K562 (cell line): ENCODE measurements around the gene ATP9B. TPM values are rescaled to one million over a fixed set of nuclear protein-coding genes. Genes with fewer than 3 reads are reported as not detected.

Source experiments
- DEAF1 ChIP-seq: fragments of 450-650 bp; formaldehyde crosslinking; IDR thresholded peaks from 2 replicates; pipeline ENCODE4 v1.4.0; 2020; ENCODE audit warnings: mild to moderate bottlenecking, moderate library complexity
- DIDO1 ChIP-seq: fragments of 450-650 bp; IDR thresholded peaks from 2 replicates; pipeline ENCODE4 v1.6.1; 2016; ENCODE audit warnings: low read depth, missing biosample characterization, missing genetic modification characterization
- MYNN ChIP-seq, 2 experiments: sonication (generic); formaldehyde crosslinking in 1 of 2; IDR thresholded peaks; 2 replicates each; pipeline versions ENCODE4 v1.5.0 to v1.6.1; 2016 to 2020; ENCODE audit warnings: antibody characterized with exemption in 1 of 2, missing genetic modification reagents in 1 of 2
- PHF21A ChIP-seq: fragments of 450-650 bp; IDR thresholded peaks from 2 replicates; pipeline ENCODE4 v1.6.1; 2017; ENCODE audit warnings: low read depth, borderline replicate concordance
- REST ChIP-seq, 2 experiments: fragments of 450-650 bp; formaldehyde crosslinking in 1 of 2; IDR thresholded peaks; 2 replicates each; pipeline versions ENCODE4 v1.4.0 to v1.6.1; 2014 to 2020; ENCODE audit warnings: mild to moderate bottlenecking in 2 of 2, borderline replicate concordance in 1 of 2, low read depth in 1 of 2
- SIN3A ChIP-seq, 2 experiments: fragments of 150-350 bp in 1 of 2; IDR thresholded peaks; 2 replicates each; pipeline ENCODE4 v1.6.1; 2011 to 2016; ENCODE audit warnings: borderline replicate concordance in 2 of 2, low read depth in 2 of 2, low read length in 2 of 2, mild to moderate bottlenecking in 2 of 2, moderate library complexity in 2 of 2; ENCODE audit not compliant: control insufficient read depth in 1 of 2
- TFAP4 ChIP-seq: sonication (generic); formaldehyde crosslinking; IDR thresholded peaks from 2 replicates; pipeline ENCODE4 v1.8.0; 2022; ENCODE audit warnings: missing genetic modification reagents, mild to moderate bottlenecking, moderate library complexity, borderline replicate concordance
- ZNF57 ChIP-seq: fragments of 450-650 bp; formaldehyde crosslinking; IDR thresholded peaks from 2 replicates; pipeline ENCODE4 v1.4.0; 2020; ENCODE audit warnings: mild to moderate bottlenecking, moderate library complexity
- polyA plus RNA-seq, 8 experiments: library from polyadenylated mRNA; depleted of rRNA in 4 of 8; stranded (reverse) in 5 of 8; unstranded in 3 of 8; fragments of >200 nt; fragmentation: Nextera tagmentation in 2 of 8; fragmentation: Illumina TruSeq in 1 of 8; extraction: Ambion mirVana in 2 of 8; extraction: Trizol in 1 of 8; gene quantifications; 2 replicates each; pipeline versions ENCODE4 v1.2.1 to v1.2.3, GENCODE V29; 2011 to 2014; ENCODE audit warnings: inconsistent platforms in 1 of 8, missing spikeins in 1 of 8
- total RNA-seq, 7 experiments: library from RNA; depleted of rRNA in 6 of 7; stranded (reverse); fragments of >200 nt in 6 of 7; fragmentation: Illumina TruSeq in 2 of 7; extraction: Trizol in 2 of 7; gene quantifications; 2 replicates each; pipeline versions ENCODE4 v1.2.1 to v1.2.3, GENCODE V29; 2011 to 2021; ENCODE audit warnings: low replicate concordance in 1 of 7

Gene ATP9B
- total and polyA plus RNA-seq, 9 of the 15 experiments (the other 6 are each of a cell fraction or from before 2014, with no cell fraction given): 0.66 to 13.2 (median 7.9) TPM

DNA sequence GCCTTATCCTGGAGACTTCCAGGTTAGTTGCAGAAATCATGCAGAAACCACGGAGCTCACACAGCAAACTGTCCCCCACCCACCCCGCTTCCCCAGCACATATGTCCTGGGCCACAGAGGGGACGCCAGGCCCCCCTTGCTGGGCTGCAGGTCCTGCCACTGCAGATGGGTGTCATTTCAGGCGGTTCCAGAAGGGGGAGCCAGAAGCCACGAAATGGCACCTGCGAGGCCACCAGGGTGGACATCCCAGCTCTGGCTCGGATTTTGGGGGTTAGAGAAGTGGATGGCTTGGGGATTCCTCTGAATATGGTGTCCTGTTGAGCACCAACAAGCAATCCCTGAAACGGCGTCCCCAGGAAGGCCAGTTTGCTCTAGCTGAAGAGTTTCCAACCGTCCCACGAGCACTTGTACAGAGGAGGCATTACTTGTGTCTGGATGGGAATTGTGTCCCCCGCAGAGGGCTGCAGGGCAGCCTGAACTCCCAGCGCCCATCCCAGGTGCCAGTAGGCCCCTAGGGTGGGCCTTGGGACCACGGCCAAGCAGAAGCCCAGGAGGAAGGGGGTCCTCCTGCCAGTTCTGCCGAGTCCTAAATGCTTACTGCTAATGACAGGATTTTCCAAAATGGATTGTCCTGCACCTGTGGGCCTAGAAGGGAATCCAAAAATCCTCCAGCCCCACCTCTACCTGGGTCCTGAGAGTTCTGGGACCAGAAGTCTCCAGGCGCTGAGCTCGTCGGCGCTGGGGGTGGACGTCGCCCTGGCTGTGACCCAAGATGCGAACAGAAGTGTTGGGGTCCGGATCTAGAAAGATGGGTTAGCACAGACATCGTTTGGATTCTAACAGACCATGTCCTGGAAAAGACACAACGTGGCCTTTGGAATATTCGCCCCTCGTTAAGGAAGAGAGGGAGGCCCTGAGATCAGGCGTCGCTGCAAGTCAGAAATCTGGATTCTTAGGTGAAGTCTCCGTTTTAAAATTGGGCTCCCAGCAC, 311.9 kb downstream of the ATP9B start (continued):
- TF ChIP-seq REST (IDR thresholded peaks at IDR 0.05; ENCODE audit: borderline replicate concordance) (peak; percentile 81), REST (CRISPR knock-in tag; IDR thresholded peaks at IDR 0.05; ENCODE audit: low read depth) (no peak), PHF21A (no peak), ZNF57 (CRISPR knock-in tag) (no peak), MYNN (IDR thresholded peaks at IDR 0.05) (peak; percentile 31; the same call in 1 of the 2 replicates), MYNN (CRISPR knock-in tag; IDR thresholded peaks at IDR 0.05) (no peak), DEAF1 (CRISPR knock-in tag) (0 out of 2 replicates have a peak, but pooled peaks have one; percentile 19), DIDO1 (tag) (no peak), SIN3A (IDR thresholded peaks at IDR 0.05; ENCODE audit: borderline replicate concordance in 2 of 2, control insufficient read depth in 1 of 2, low read depth in 2 of 2, low read length in 2 of 2) (no peak), TFAP4 (CRISPR knock-in tag) (no peak)
- TF ChIP-seq, all 486 proteins: peak for 10
